IMR-90 (cell line): ENCODE measurements around the gene KRTAP4-3.

Source experiments
- CEBPB ChIP-seq: IDR thresholded peaks from 2 replicates; pipeline ENCODE4 v1.6.1; 2012; ENCODE audit warnings: low read depth, low read length, improper control_type of control experiment
- CTCF ChIP-seq: conservative IDR thresholded peaks from 2 replicates; pipeline ENCODE4 v1.5.1; 2012; ENCODE audit warnings: mild to moderate bottlenecking, low read depth, low read length, improper control_type of control experiment
- ELK1 ChIP-seq: fragments of 150-350 bp; IDR thresholded peaks from 2 replicates; pipeline ENCODE4 v1.6.1; 2016; ENCODE audit warnings: low read depth, mild to moderate bottlenecking, low read length, moderate library complexity, borderline replicate concordance
- POLR2A ChIP-seq: IDR thresholded peaks from 2 replicates; pipeline ENCODE4 v1.6.1; 2012; ENCODE audit warnings: mild to moderate bottlenecking, low read depth, low read length
- RCOR1 ChIP-seq: IDR thresholded peaks from 2 replicates; pipeline ENCODE4 v1.6.1; 2012; ENCODE audit warnings: mild to moderate bottlenecking, low read length, improper control_type of control experiment; ENCODE audit not compliant: insufficient replicate concordance
- RFX5 ChIP-seq: IDR thresholded peaks from 2 replicates; pipeline ENCODE4 v1.8.0; 2012; ENCODE audit warnings: low read depth, mild to moderate bottlenecking, low read length, moderate library complexity
- SMC3 ChIP-seq: fragments of 150-350 bp; IDR thresholded peaks from 2 replicates; pipeline ENCODE4 v1.6.1; 2016; ENCODE audit warnings: low read depth, mild to moderate bottlenecking, antibody characterized with exemption, low read length, moderate library complexity
- TF ChIP-seq, protein P1 (sequence below): fragments of 150-350 bp; IDR thresholded peaks from 2 replicates; pipeline ENCODE4 v1.6.1; 2017; ENCODE audit warnings: mild to moderate bottlenecking, antibody characterized with exemption, low read length, low read depth

DNA sequence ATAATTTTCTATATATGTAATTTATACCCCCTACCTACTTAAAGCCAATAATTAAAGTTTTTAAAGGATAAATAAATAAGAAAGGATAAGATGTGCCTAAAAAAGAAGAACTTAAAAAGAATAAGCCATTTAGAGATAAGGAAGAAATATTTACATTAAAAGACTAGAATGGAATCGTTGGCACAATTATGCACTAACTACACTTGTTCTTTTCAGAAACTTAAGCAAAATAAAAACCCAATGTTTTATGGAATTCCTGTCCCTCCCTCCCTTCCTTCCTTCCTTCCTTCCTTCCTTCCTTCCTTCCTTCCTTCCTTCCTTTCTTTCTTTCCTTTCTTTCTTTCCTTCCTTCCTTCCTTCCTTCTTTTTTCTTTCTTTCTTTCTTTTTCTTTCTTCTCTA is 23.2 kb downstream of the KRTAP4-3 start:
- TF ChIP-seq CTCF (no peak), RFX5 (no peak), POLR2A (no peak), SMC3 (no peak), RCOR1 (no peak), CEBPB (no peak), ELK1 (no peak)
- TF ChIP-seq, protein P1, sequence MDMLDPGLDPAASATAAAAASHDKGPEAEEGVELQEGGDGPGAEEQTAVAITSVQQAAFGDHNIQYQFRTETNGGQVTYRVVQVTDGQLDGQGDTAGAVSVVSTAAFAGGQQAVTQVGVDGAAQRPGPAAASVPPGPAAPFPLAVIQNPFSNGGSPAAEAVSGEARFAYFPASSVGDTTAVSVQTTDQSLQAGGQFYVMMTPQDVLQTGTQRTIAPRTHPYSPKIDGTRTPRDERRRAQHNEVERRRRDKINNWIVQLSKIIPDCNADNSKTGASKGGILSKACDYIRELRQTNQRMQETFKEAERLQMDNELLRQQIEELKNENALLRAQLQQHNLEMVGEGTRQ, result no peak
